ENCODE measurements around the gene ARHGAP22. TPM values are rescaled to one million over a fixed set of nuclear protein-coding genes. Genes with fewer than 3 reads are reported as not detected.
A peak's percentile ranks its signal among the peaks of the same experiment; 100 is the strongest.

The ARHGAP22 gene
- total and polyA plus RNA-seq, 7 experiments from 2014 or later = 0.37 to 2.9 (median 1.1) TPM; not detected in 3

- Histone ChIP-seq H3K4me1 (ENCODE audit: control insufficient read depth in 2 of 2, insufficient read depth in 2 of 2, low read length in 2 of 2) (no peaks in the 10 kb centered on the region), H3K27ac (ENCODE audit: low read depth, low read length) (no peak overlapping the region), H3K36me3 (ENCODE audit: control insufficient read depth in 2 of 3, insufficient read depth in 3 of 3, low read length in 3 of 3) (no peaks in the 10 kb centered on the region), H3K27me3 (ENCODE audit: control insufficient read depth in 2 of 2, insufficient read depth in 2 of 2, low read length in 2 of 2) (no peaks in the 10 kb centered on the region), H3K9me3 (ENCODE audit: control insufficient read depth in 2 of 3, low read length in 3 of 3) (no peaks in the 10 kb centered on the region), H3K4me3 (ENCODE audit: low read length) (no peak overlapping the region)
- DNase-seq (peak in 4 of 9 donors; percentile 2 to 25 (median 12)), ATAC-seq (peak; percentile 47)
- intact Hi-C loops (cut with micrococcal nuclease) = loop anchor here (1.0 to 5.0 kb wide), 3 partner anchors 49 to 245 kb away; no protein-coding TSS in a partner anchor
- Mint-ChIP-seq H3K4me3 (no peak overlapping the region), H3K36me3 (no peaks in the 10 kb centered on the region), H3K27ac (no peak overlapping the region), H3K27me3 (peaks cover 36 to 60% (median 42%) of the 10 kb centered on the region in 5 donors), H3K4me1 (peaks cover 0 to 6% (median 5%) of the 10 kb centered on the region in 7 donors), H3K9me3 (peaks cover 0 to 3% (median 0%) of the 10 kb centered on the region in 11 donors)
- CTCF ChIA-PET = no interaction called here
- POLR2A ChIA-PET = no interaction called here
Observed at GRCh38 chr10:48608279-48608681, 3.4 kb upstream of the ARHGAP22 start.

- Histone ChIP-seq H3K9me3 (ENCODE audit: control insufficient read depth in 2 of 3, low read length in 3 of 3) (no peaks in the 10 kb centered on the region), H3K27ac (ENCODE audit: low read depth, low read length) (no peak overlapping the region), H3K36me3 (ENCODE audit: control insufficient read depth in 2 of 3, insufficient read depth in 3 of 3, low read length in 3 of 3) (no peaks in the 10 kb centered on the region), H3K27me3 (ENCODE audit: control insufficient read depth in 2 of 2, insufficient read depth in 2 of 2, low read length in 2 of 2) (no peaks in the 10 kb centered on the region), H3K4me1 (ENCODE audit: control insufficient read depth in 2 of 2, insufficient read depth in 2 of 2, low read length in 2 of 2) (no peaks in the 10 kb centered on the region), H3K4me3 (ENCODE audit: low read length) (no peak overlapping the region)
- CTCF ChIA-PET = no interaction called here
- ATAC-seq = no peak
- Mint-ChIP-seq H3K4me3 (no peak overlapping the region), H3K27ac (no peak overlapping the region), H3K27me3 (peaks cover 36 to 57% (median 42%) of the 10 kb centered on the region in 5 donors), H3K36me3 (no peaks in the 10 kb centered on the region), H3K9me3 (peaks cover 0 to 3% (median 0%) of the 10 kb centered on the region in 11 donors), H3K4me1 (peaks cover 0 to 6% (median 5%) of the 10 kb centered on the region in 7 donors)
- POLR2A ChIA-PET = no interaction called here
- no peak for DNase-seq
- intact Hi-C loops (cut with micrococcal nuclease) = loop anchor here (1.0 to 5.0 kb wide), 3 partner anchors 50 to 245 kb away; no protein-coding TSS in a partner anchor
Observed at GRCh38 chr10:48607356-48608278, 2.7 kb upstream of the ARHGAP22 start.

DNA sequence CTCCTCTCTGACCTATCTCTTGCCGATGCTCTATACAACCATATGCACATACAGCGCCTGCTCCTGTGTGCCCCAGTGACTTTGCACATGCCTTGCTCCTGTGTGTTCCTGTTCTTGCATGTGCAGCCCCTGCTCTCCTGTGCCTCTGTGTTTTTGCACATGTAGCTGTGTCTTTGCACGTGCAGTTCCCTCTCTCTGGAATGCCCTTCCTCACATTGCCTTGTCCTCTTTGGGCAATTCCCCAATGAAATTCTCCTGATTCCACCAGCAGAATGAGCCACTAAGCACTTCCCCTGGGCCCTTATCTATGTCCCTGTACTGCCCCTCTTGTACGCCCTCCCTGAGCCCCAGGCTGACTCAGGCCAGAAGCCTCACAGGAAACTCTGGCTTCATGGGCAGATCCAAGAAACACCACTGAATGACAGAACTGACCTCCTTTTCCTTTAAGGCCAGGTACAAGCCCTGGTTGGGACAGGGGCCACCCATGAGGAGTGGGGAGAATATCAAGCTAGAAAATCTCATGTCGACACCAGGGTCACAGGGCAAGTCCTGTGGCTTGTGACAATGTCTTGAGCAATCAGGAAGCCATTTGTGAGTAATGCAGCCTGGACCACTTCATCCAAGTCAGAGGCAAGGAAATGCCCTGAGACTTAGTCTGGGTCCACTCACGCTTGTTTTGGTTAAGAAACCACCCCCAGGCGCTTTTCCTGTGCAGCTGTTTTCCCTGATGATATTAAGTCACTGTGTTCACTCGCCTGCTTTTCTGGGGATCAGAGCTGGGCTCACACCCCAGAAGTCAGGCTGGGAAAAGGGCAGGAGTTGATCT is 1.9 kb upstream of the ARHGAP22 start:
- H3K27me3 Mint-ChIP-seq = peaks cover 31 to 51% (median 41%) of the 10 kb centered on the region in 5 donors
- H3K4me1 Mint-ChIP-seq = peaks cover 0 to 6% (median 5%) of the 10 kb centered on the region in 7 donors
- intact Hi-C loops (cut with micrococcal nuclease) = loop anchor here in 1 of 2 donors (5.0 kb wide), 1 partner anchor 51 kb away; no protein-coding TSS in a partner anchor
- CTCF ChIA-PET = no interaction called here
- no peaks in the 10 kb centered on the region for H3K36me3 ChIP-seq (ENCODE audit: control insufficient read depth in 2 of 3, insufficient read depth in 3 of 3, low read length in 3 of 3)
- no peak overlapping the region for H3K27ac ChIP-seq (ENCODE audit: low read depth, low read length)
- no peak overlapping the region for H3K27ac Mint-ChIP-seq
- DNase-seq (no peak), ATAC-seq (peak; percentile 78)
- no peaks in the 10 kb centered on the region for H3K4me1 ChIP-seq (ENCODE audit: control insufficient read depth in 2 of 2, insufficient read depth in 2 of 2, low read length in 2 of 2)
- no peaks in the 10 kb centered on the region for H3K36me3 Mint-ChIP-seq
- H3K9me3 Mint-ChIP-seq = no peaks in the 10 kb centered on the region
- H3K4me3 Mint-ChIP-seq = peak overlapping the region in 1 of 10 donors; percentile 11
- H3K9me3 ChIP-seq (ENCODE audit: control insufficient read depth in 2 of 3, low read length in 3 of 3) = no peaks in the 10 kb centered on the region
- no peaks in the 10 kb centered on the region for H3K27me3 ChIP-seq (ENCODE audit: control insufficient read depth in 2 of 2, insufficient read depth in 2 of 2, low read length in 2 of 2)
- H3K4me3 ChIP-seq (ENCODE audit: low read length) = no peak overlapping the region
- POLR2A ChIA-PET = no interaction called here

- H3K27ac Mint-ChIP-seq = no peak overlapping the region
Observed at GRCh38 chr10:48605786-48606529, 1.1 kb upstream of the ARHGAP22 start.

DNA sequence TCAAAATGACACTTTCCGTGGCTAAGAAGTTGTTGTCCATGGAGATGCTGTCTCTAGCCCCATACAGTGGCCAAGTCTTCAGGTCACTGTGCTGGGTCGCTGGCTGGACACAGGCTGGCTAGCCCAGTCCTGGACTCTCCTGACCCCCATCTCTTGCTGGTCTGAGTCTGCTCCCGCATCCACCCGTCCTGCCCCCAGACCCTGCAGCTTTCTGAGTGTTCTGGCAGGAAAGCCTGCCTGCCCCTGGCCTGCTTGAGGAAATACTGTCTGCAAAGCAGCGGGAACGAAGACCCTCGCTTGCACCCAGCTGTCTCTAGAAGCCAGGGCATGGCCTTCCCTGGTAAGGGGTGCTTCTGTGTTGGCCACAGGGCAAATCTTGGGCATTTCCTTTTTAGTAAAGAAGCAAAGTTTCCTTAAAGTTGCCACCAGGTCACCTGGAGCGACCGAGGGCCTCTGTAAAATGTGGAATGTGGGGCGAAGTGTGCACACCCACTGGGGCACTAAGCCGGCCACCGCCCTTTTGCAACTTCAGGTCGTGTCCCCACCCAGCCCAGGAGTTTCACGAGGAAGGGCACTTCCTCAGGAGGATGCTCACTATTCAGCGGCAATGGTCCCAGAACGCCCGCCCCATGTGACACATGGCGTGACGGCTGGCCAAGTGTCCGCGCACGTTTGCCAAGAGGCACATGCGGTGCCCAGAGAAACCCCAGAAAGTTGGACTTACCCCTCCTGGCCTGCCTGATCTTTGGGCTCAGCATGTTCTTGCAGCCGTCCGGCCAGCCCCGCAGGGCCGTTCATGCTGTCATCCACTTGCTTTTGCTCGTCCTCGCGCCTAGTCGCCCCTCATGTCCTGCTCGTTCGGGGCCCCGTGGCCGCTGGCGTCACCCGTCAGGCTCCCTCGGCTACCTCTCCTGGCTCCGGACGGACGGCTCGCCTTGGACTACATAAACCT is 558 bp downstream of the ARHGAP22 start:
- no peak for DNase-seq
- H3K36me3 Mint-ChIP-seq = no peaks in the 10 kb centered on the region
- H3K4me1 Mint-ChIP-seq = peaks cover 0 to 6% (median 5%) of the 10 kb centered on the region in 7 donors
- no peak for ATAC-seq
- Histone ChIP-seq H3K27ac (ENCODE audit: low read depth, low read length) (no peak overlapping the region), H3K4me1 (ENCODE audit: control insufficient read depth in 2 of 2, insufficient read depth in 2 of 2, low read length in 2 of 2) (no peaks in the 10 kb centered on the region), H3K27me3 (ENCODE audit: control insufficient read depth in 2 of 2, insufficient read depth in 2 of 2, low read length in 2 of 2) (no peaks in the 10 kb centered on the region), H3K9me3 (ENCODE audit: control insufficient read depth in 2 of 3, low read length in 3 of 3) (no peaks in the 10 kb centered on the region), H3K36me3 (ENCODE audit: control insufficient read depth in 2 of 3, insufficient read depth in 3 of 3, low read length in 3 of 3) (no peaks in the 10 kb centered on the region), H3K4me3 (ENCODE audit: low read length) (no peak overlapping the region)
- no peaks in the 10 kb centered on the region for H3K9me3 Mint-ChIP-seq
- no peak overlapping the region for H3K27ac Mint-ChIP-seq
- H3K27me3 Mint-ChIP-seq = peaks cover 27 to 51% (median 33%) of the 10 kb centered on the region in 5 donors
- ChIA-PET POLR2A (no interaction called here), CTCF (no interaction called here)
- H3K4me3 Mint-ChIP-seq = peak overlapping the region in 4 of 10 donors; percentile 11 to 26 (median 22)
- intact Hi-C loops (cut with micrococcal nuclease) = no loop called here

More at GRCh38 chr10:48605786-48606529, 1.1 kb upstream of the ARHGAP22 start:
- H3K4me3 Mint-ChIP-seq = peak overlapping the region in 2 of 10 donors; percentile 29 to 52
- no peaks in the 10 kb centered on the region for H3K9me3 ChIP-seq (ENCODE audit: control insufficient read depth in 2 of 3, low read length in 3 of 3)
- H3K4me3 ChIP-seq (ENCODE audit: low read length) = no peak overlapping the region
- intact Hi-C loops (cut with micrococcal nuclease) = loop anchor here in 1 of 2 donors (5.0 kb wide), 1 partner anchor 51 kb away; no protein-coding TSS in a partner anchor
- H3K9me3 Mint-ChIP-seq = no peaks in the 10 kb centered on the region
- H3K27me3 ChIP-seq (ENCODE audit: control insufficient read depth in 2 of 2, insufficient read depth in 2 of 2, low read length in 2 of 2) = no peaks in the 10 kb centered on the region
- peaks cover 0 to 6% (median 5%) of the 10 kb centered on the region in 7 donors for H3K4me1 Mint-ChIP-seq
- POLR2A ChIA-PET = no interaction called here
- no peaks in the 10 kb centered on the region for H3K4me1 ChIP-seq (ENCODE audit: control insufficient read depth in 2 of 2, insufficient read depth in 2 of 2, low read length in 2 of 2)
- no peaks in the 10 kb centered on the region for H3K36me3 ChIP-seq (ENCODE audit: control insufficient read depth in 2 of 3, insufficient read depth in 3 of 3, low read length in 3 of 3)
- ATAC-seq (no peak), DNase-seq (no peak)
- no peaks in the 10 kb centered on the region for H3K36me3 Mint-ChIP-seq
- CTCF ChIA-PET = interaction anchor here (0.6 kb wide), 1 partner anchor 933 kb away, joined by 3 read pairs; the partner anchor contains the start of gene ERCC6
- no peak overlapping the region for H3K27ac ChIP-seq (ENCODE audit: low read depth, low read length)
- H3K27me3 Mint-ChIP-seq = peaks cover 27 to 51% (median 41%) of the 10 kb centered on the region in 5 donors
